HG02943 (cell line): Measurements from ENCODE around the gene SSR3.
"Not testable (repeated sequence)": the region's sequence is repeated elsewhere in the genome, so short reads cannot be mapped to it uniquely, and the experiment has no call there.

Source experiments
- ATAC-seq: cut with Tn5 transposase; IDR thresholded peaks from one replicate; pipeline ENCODE4 v1.9.1; 2021; ENCODE audit warnings: mild to moderate bottlenecking, low read depth, moderate library complexity; ENCODE audit not compliant: unreplicated experiment

The SSR3 gene

DNA sequence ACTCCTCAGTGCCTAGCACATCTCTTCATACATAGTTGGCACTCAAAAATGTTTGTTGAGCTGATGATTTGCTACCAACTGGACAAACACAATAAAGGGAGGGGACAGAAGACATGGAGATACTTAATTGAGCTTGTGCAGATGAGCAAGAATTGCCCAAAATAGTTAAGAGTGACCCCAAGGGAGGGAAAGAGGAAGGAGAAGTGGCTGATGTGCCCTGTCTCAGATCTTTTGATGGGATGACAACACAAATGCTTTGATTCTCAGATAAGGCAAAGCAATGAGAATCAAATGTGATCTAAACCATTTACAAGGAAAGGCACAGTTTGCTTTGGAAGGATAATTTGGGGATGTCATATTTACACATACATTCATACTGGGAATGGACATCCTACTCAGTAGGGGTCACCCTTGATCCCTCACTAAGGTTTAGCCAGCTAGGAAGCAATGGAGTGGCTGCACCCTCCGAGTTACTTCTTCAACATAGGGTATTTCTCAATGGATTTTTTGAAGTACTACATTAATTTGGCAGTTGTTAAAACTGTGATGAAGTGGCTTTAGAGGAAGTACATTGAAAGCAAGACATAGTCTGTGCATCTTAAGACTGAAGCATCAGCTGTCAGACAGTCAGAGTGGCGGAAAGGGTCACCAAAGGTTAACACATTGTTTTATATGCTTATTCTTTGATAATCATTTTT, 21.9 kb upstream of the SSR3 start:
- no peak for ATAC-seq

DNA sequence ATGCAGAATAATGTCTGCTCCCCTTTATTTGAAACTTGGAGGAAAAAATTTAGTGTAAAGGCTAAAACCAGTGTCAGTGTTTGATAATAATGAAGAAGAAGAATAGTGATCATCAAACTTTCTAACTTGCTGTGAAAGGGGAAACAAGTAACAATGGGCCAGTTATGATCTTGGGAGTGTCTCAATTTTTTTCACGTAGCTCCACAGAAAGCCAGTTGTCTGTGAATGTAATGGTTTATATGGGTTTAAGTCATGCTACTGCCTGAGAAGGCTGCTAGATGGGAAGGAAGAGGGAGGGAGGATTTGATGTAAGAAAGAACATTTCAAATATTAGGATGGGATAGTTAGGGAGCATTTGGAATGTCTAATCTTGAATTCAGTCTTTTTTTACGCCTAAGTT, 21.1 kb upstream of the SSR3 start:
- no peak for ATAC-seq

DNA sequence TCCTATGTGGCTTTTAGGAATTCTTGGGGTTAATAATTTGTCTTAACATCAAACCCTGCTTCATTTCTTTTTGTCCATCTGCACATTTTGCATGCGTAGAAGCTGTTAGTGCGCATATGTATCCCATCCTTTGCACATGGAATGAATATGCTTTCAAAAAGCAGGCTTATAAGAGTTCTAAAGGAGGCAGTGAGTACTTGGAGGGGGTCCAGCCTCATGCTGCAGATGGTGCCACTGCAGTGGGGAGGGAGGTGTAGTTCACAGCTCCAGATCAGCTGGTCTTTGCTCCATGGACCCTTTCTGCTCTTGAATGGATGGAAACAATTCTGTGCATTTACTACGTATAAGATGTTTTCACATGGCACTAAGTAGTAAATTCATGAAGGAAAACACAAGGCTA, 20.7 kb upstream of the SSR3 start:
- ATAC-seq: no peak

DNA sequence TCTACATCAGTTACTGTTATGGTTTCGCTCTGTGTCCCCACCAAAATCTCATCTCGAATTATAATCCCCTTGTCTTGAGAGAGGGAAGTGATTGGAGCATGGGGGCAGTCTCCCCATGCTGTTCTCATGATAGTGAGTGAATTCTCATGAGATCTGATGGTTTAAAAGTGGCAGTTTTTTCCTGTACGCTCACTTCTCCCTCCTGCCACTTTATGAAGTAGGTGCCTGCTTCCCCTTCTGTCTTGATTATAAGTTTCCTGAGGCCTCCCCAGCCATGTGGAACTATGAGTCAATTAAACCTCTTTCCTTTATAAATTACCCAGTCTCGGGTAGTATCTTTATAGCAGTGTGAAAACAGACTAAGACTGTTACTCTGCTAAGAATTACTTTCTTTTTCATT, 15.0 kb upstream of the SSR3 start:
- ATAC-seq: not testable (repeated sequence)

DNA sequence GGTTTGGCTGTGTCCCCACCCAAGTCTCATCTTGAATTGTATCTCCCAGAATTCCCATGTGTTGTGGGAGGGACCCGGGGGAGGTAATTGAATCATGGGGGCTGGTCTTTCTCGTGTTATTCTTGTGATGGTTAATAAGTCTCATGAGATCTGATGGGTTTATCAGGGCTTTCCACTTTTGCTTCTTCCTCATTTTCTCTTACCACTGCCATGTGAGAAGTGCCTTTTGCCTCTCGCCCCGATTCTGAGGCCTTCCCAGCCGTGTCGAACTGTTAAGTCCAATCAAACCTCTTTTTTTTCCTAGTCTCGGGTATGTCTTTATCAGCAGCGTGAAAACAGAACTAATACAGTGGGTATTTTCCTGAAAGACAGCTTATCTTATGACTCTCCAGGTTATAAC, 14.1 kb upstream of the SSR3 start:
- ATAC-seq: not testable (repeated sequence)

DNA sequence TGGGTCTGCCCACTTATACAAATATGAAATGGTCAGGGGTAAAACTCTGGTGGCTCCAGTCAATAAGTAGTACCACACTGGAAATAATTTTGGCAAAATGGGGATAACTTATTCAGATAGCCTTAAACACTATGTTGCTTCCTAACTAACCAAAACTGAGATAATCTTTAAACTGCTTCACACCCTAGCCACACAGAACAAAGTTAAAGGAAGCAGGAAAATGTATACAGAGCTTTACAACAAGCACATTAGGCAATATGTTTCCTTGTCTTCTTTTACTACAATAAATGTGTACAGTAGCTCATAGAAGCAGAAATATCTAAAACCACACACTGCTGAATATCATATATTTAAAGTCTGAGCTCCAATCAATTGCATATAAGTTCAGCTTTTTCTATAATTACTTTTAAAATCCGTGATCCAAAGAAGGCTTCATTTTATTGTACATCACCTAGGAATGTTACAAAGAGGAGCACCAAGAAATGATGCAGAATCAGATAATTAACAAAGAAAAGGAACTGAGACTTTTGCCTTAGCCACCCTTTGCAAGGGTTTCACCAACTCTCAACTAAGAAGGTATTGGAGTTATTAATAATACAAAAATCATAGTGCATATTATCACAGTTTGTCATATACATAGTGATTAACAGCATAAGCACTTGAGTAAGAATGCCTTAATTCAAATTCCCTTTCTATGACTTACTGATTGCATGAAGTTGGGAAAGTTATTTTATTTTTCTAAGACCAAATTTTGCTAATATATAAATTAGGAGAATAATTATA, 9.2 kb upstream of the SSR3 start:
- ATAC-seq: no peak

DNA sequence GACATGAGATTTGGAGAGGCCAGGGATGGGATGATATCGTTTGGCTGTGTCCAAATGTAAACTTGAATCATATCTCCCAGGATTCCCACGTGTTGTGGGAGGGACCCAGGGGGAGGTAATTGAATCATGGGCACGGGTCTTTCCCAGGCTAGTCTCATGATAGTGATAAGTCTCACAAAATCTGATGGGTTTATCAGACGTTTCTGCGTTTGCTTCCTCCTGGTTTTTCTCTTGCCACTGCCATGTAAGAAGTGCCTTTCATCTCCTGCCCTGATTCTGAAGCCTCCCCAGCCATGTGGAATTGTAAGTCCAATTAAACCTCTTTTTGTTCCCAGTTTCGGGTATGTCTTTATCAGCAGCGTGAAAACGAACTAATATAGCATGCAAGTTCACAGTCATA, 7.6 kb upstream of the SSR3 start:
- ATAC-seq: not testable (repeated sequence)

DNA sequence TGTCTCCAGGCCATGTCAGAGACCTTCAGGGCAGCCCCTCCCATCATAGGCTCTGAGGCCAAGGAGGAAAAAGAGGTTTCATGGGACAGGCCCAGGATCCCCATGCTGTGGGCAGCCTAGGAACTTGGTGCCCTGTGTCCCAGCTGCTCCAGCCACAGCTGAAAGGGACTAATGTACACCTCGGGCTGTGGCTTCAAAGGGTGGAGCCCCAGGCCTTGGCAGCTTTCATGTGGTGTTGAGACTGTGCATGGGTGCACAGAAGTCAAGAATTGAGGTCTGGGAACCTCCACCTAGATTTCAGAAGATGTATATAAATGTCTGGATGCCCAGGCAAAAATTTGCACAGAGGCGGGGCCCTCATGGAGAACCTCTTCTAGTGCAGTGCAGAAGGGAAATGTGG, 6.6 kb upstream of the SSR3 start:
- ATAC-seq: no peak

DNA sequence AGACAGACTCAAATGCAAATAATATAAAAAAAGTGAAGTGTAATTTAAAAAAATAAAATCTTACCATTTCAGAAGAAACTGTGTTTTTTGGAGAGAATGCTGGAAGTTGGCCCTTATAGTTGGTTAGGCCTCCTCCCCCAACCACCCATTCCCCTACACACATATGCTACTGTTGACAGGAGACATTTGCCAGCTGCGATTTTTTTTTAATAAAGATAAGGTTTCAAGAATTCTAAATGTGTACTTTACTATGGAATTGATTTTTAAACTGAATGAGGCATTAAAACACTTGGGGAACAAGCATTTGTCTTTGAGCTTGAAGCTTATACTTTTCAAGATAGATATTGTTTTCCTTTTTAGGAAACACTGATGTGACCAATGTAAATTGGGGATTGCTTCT, 4.4 kb upstream of the SSR3 start:
- no peak for ATAC-seq

DNA sequence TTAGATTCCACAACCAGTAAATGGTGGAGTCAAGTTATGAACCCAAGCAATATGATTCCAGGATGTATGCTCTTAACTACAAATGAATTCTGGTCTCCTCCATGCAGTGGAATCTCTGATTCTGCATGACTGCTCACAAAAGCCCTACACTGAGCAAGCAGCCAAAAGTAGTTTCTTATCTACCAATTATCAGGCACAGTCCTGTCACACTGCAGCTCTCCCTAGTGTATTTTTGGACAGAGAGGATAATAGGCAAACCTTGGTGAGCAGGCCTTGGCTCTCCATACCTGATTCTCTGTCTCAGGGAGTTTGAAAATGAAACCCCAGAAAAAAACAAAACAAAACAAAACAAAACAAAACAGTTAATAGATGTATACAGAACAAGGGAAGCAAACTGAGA, 3.5 kb upstream of the SSR3 start:
- ATAC-seq: no peak

DNA sequence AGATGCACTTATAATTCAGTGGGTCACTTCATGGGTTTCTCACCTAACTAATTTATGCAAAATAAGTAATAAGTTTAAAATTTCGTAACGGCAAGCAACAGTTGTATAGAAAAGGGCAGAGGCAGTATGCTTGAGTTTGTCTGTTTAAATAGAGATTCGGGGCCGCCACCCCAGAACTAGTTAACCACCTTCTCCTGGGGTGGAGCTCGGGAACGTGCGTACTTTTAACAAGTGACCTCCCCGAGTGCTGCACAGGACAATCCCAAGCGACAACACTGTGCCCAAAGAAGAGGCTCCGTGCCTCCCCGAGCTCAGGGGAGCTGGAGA, 439 bp downstream of the SSR3 start:
- peak; percentile 13 for ATAC-seq

DNA sequence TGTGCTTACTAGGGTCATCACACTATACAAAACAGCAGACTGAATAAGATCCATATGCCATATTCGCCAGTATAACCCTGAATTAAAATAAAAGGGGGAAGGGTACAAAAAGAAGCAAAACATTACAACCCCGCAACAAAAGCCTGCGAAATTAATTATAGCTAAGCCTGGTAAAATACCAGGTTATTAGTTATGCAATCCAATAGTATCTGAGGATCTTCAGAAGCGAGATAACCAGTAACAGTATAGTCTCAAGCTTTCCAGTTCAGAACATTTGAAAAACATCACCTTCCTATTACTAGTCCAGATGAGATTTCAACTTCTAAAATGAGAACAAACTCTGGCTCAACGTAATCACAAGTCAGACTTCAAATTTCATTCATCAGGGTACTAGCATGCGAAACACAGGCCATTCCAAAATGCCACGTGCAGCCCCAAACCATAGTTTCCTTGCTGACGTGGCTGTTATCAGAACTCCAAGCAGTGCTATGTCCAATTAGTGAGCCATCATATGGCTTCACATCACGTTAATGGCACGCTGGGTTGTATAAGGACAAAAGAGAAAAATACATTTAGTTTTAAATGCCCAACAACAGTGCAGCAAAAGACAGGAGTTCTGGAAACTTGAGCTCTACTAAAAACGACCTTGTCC, 1.1 kb downstream of the SSR3 start:
- no peak for ATAC-seq

DNA sequence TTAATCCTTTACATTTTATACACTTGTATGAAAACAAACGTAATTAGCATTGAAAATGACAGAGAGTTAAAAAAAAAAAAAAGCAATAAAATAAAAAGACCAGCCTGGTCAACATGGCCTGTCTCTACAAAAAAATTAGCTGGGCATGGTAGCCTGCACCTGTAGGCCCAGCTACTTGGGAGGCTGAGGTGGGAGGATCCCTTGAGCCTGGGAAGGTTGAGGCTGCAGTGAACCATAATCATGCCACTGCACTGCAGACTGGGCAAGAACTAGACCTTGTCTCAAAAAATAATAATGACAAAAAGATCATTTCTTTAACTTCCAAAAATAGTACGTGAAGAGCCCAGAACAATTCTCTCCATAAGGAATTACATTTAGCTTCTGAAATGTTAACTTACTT, 1.9 kb downstream of the SSR3 start:
- no peak for ATAC-seq

DNA sequence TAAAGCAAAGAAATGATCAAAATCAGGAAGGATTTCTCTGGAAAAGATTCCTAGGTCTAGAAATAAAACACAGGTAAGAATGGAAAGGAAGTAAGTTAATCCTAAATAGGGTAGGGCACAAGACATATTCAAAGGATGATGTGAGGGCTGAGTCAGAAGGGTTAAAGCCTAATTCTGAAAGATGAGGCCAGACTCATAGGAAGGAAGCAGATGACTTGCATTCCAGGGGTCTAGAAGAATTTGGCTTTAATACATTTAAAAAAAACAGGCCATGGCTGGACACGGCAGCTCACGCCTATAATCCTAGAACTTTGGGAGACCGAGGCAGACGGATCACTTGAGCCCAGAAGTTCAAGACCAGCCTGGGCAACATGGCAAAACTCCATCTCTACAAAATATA, 3.2 kb downstream of the SSR3 start:
- no peak for ATAC-seq

DNA sequence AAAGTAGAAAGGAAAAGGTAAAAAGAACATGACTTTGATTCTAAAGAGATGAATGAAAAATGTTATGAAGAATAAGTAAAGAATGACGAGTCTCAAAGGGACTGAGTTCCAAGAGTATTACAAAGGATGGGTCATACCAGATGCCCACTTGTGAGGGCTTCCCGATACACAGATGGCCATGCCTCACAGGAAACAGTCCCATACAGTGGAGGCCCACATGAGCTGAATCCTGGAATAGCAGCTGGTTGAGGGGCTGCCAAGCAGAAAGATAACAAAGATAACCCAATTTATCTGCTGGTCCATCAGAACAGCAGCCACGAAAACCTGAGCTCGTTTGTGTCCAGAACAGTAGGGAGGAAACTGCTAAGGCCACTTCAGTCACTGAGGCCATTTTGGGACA, 3.7 kb downstream of the SSR3 start:
- no peak for ATAC-seq

DNA sequence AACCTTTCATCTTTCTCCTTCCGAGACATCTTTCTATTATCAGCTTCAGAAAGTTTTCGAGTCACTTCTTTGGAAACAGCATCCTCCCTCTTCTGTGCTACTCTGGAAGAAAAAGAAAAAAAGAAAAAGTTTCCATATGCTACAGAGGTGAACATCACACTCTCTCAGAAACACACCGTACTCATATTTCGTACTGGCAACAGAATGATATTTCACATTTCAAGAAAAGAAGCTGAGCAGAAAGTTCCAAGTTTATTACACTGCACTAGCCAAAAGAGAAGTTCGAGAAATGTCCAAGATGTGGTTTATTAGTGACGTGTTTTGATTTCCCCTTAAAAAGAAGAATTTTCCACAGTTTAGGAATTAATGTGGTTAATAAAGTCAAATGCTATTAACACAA, 6.0 kb downstream of the SSR3 start:
- no peak for ATAC-seq

DNA sequence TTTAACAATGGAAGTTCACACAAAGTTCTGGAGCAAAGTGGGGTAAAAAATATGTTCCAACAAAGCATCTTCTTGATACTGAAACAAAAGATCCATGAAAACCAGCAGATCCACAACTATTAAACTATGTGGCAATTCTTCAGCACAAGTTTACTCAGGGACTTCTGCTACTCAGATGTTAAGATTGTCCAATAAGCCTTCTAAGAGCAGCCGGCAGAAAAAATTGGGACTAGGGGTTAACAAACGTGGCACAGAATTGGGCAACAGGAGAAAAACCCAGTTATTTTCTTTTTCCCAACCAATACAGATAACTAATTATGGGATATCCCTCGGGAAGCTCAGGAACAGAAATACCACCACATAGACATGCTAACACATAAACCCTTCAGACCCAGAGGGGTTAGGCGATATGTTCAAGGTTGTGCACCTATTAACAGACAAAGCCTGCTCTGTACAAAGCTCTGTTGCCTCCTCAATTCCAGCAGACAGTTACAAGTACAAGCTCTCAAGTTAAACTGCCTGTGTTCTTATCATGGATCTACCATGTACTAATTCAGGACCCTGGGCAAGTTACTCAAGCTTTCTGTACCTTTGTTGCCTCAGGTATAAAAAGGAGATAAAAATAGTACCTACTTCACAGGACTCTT, 6.8 kb downstream of the SSR3 start:
- no peak for ATAC-seq

DNA sequence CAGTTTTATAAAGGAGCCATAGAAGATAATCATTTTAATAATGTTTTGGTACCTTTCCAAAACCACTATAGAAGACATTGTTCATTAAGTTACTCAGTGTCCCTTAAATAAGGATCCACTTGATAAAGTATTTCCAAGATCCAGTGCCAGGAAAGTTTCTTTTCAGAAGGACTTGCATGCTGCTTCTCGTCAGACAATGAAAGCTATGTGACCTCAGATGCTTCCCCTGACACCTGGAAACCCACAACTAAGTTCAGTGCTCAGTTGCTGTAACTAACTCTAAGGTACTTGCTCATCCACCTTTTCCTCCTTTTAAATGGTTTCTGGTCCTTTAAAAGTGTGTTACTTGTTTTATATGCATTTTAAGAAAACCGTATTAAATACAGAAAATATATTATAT, 7.3 kb downstream of the SSR3 start:
- ATAC-seq: no peak

DNA sequence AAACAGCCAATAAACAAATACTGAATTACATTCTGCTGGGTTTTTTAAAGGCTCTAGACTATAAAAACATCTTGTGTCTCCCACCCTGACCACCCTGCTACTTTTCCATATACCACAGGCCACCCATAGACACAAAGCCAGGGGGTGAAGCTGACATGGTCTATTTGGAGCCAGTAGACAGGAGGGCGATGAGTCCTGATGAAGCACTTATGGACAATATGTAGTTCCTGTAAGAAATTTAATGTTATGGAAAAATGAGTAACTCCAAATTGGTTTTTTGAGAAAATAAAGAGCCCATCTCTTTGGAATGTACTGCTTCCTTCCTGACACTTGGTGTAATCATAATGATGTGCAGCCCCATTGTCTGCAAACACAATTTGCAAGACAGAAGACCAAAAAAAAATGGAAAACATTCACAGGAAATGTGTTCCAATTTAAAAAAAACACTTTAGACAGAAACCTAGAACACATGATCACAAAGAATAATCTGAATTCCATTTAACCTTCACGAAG, 11.8 kb downstream of the SSR3 start:
- ATAC-seq: no peak

DNA sequence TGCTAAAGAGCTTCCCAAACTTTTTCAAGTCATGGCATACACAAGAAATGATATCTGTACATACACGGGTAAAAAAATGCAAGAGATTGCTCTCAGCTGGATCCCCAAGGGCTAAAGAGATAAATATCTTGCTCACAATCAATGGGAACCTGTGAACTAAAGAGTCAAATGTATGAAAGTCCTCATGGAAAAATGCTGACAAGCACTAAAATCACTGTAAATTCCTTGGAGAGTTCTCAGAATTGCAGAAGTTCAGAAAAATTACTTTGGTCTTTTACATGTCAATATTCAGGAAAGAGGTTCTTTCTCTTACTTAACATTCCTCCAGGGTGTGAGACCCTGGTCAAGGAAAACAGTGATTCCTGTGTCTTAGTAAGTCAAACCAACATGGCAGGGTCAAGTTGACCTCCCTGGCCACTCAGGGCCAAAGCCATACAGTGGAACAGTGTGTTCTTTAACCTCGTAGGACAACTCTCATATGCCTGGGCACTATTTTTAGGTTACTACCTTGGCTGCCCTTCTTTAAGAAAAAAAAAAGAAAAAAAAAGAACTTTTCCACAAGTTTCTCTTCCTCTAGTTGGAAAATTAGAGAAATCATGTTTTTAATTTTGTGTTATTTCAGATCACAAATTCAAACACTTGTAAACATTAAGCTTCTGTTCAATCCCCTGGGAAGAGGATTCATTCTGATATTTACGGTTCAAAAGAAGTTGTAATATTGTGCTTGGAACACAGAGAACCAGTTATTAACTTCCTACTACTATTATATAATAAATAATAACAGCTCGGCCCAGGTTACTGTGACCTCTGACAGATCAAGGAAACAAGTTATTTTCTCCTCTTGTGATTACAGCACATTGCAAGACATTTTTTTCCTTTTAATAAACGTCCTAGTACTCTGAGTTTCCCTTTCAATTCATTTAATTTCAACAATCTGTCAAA, 12.5 kb downstream of the SSR3 start:
- ATAC-seq: no peak
